ENCODE measurements around the gene MAP4K3.

The MAP4K3 gene

GRCh38 chr2:39221459-39221858 lies 215.6 kb downstream of the MAP4K3 start:
- DNase-seq (ENCODE audit: extremely low spot score), result no peak
- CTCF ChIA-PET, result no interaction called here
- POLR2A ChIA-PET, result no interaction called here
- TF ChIP-seq CTCF (IDR thresholded peaks at IDR 0.05; ENCODE audit: control extremely low read depth, extremely low read depth, low read depth, missing control alignments), result no peak

GRCh38 chr2:39220136-39220535 lies 216.9 kb downstream of the MAP4K3 start:
- no peak for TF ChIP-seq CTCF (IDR thresholded peaks at IDR 0.05; ENCODE audit: control extremely low read depth, extremely low read depth, low read depth, missing control alignments)
- POLR2A ChIA-PET, result no interaction called here
- CTCF ChIA-PET, result interaction anchor here (1.9 to 2.9 kb wide), 2 partner anchors 10 to 273 kb away, joined by 4 to 13 read pairs; no protein-coding TSS in a partner anchor
- DNase-seq (ENCODE audit: extremely low spot score), result no peak

- TF ChIP-seq CTCF (IDR thresholded peaks at IDR 0.05; ENCODE audit: control extremely low read depth, extremely low read depth, low read depth, missing control alignments), result no peak
- ChIA-PET POLR2A (no interaction called here), CTCF (interaction anchor here (1.0 to 2.9 kb wide), 5 partner anchors 9 to 271 kb away, joined by 3 to 13 read pairs (median 4); no protein-coding TSS in a partner anchor)
Observed at GRCh38 chr2:39218391-39218790, 218.7 kb downstream of the MAP4K3 start.

GRCh38 chr2:39217192-39217550 lies 219.9 kb downstream of the MAP4K3 start:
- ChIA-PET POLR2A (no interaction called here), CTCF (interaction anchor here (0.6 to 2.9 kb wide), 3 partner anchors 11 to 270 kb away, joined by 3 to 13 read pairs (median 3); no protein-coding TSS in a partner anchor)
- DNase-seq (ENCODE audit: extremely low spot score), result no peak
- TF ChIP-seq CTCF (IDR thresholded peaks at IDR 0.05; ENCODE audit: control extremely low read depth, extremely low read depth, low read depth, missing control alignments), result no peak

More at GRCh38 chr2:39218391-39218790, 218.7 kb downstream of the MAP4K3 start:
- DNase-seq (ENCODE audit: extremely low spot score), result no peak

- TF ChIP-seq CTCF (IDR thresholded peaks at IDR 0.05; ENCODE audit: control extremely low read depth, extremely low read depth, low read depth, missing control alignments), result no peak
- ChIA-PET POLR2A (no interaction called here), CTCF (interaction anchor here (1.4 kb wide), 1 partner anchor 11 kb away, joined by 3 read pairs; no protein-coding TSS in a partner anchor)
- DNase-seq (ENCODE audit: extremely low spot score), result no peak
Observed at GRCh38 chr2:39216346-39217191, 220.5 kb downstream of the MAP4K3 start.

- POLR2A ChIA-PET, result no interaction called here
- TF ChIP-seq CTCF (IDR thresholded peaks at IDR 0.05; ENCODE audit: control extremely low read depth, extremely low read depth, low read depth, missing control alignments), result no peak
- no peak for DNase-seq (ENCODE audit: extremely low spot score)
- CTCF ChIA-PET, result interaction anchor here (1.0 to 1.7 kb wide), 2 partner anchors 12 to 14 kb away, joined by 3 to 4 read pairs; no protein-coding TSS in a partner anchor
Observed at GRCh38 chr2:39215545-39215944, 221.5 kb downstream of the MAP4K3 start.

All from GM10248 (cell line).